ENCODE data around the gene ATP13A3.

DNA sequence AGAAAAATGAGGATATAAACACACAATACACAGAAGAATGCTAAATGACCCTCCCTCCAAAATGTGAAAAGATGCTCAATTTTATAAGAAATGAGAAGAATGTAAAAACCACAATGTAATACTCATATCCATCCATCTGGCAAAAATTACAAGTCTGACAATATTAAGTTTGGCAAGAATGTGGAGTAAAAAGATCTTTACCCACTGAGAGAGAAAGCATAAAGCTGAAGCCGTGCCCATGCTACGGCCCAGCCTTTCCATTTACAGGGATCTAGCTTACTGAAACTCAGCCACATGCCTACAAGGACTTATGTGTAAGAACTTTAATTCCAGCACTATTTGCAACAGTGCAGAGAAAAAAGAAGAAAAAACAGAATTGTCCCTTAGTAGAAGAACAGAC lies 42.9 kb downstream of the ATP13A3 start:
- TF ChIP-seq POLR2A (IDR thresholded peaks at IDR 0.05; ENCODE audit: extremely low read depth, insufficient read length) (no peak), MYC (IDR thresholded peaks at IDR 0.05; ENCODE audit: low read depth, low read length) (no peak)
- TF ChIP-seq, protein P1, sequence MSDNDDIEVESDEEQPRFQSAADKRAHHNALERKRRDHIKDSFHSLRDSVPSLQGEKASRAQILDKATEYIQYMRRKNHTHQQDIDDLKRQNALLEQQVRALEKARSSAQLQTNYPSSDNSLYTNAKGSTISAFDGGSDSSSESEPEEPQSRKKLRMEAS (IDR thresholded peaks at IDR 0.05; ENCODE audit: low read depth, low read length), result no peak
- TF ChIP-seq, protein P2, sequence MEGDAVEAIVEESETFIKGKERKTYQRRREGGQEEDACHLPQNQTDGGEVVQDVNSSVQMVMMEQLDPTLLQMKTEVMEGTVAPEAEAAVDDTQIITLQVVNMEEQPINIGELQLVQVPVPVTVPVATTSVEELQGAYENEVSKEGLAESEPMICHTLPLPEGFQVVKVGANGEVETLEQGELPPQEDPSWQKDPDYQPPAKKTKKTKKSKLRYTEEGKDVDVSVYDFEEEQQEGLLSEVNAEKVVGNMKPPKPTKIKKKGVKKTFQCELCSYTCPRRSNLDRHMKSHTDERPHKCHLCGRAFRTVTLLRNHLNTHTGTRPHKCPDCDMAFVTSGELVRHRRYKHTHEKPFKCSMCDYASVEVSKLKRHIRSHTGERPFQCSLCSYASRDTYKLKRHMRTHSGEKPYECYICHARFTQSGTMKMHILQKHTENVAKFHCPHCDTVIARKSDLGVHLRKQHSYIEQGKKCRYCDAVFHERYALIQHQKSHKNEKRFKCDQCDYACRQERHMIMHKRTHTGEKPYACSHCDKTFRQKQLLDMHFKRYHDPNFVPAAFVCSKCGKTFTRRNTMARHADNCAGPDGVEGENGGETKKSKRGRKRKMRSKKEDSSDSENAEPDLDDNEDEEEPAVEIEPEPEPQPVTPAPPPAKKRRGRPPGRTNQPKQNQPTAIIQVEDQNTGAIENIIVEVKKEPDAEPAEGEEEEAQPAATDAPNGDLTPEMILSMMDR (IDR thresholded peaks at IDR 0.05; ENCODE audit: low read depth, low read length), result no peak
